Measurements from ENCODE around the gene BTBD1. TPM values are rescaled to one million over a fixed set of nuclear protein-coding genes. Genes with fewer than 3 reads are reported as not detected.
A peak's percentile ranks its signal among the peaks of the same experiment; 100 is the strongest.

Gene BTBD1
- total and polyA plus RNA-seq, 7 experiments from 2014 or later = 35.0 to 57.6 (median 38.0) TPM

GRCh38 chr15:83063551-83063950 is 3.5 kb downstream of the BTBD1 start:
- H3K27me3 Mint-ChIP-seq = no peaks in the 10 kb centered on the region
- intact Hi-C loops (cut with micrococcal nuclease) = no loop called here
- no peak overlapping the region for H3K27ac ChIP-seq (ENCODE audit: low read depth, low read length)
- peaks cover 0 to 8% (median 0%) of the 10 kb centered on the region in 5 donors for H3K36me3 Mint-ChIP-seq
- H3K27me3 ChIP-seq (ENCODE audit: control insufficient read depth in 2 of 2, insufficient read depth in 2 of 2, low read length in 2 of 2) = no peaks in the 10 kb centered on the region
- H3K9me3 Mint-ChIP-seq = no peaks in the 10 kb centered on the region
- H3K4me3 ChIP-seq (ENCODE audit: low read length) = peak overlapping the region; percentile 5
- POLR2A ChIA-PET = interaction anchor here (1.0 kb wide), 1 partner anchor 10 kb away, joined by 8 read pairs; no protein-coding TSS in a partner anchor
- H3K4me3 Mint-ChIP-seq = no peak overlapping the region
- H3K9me3 ChIP-seq (ENCODE audit: control insufficient read depth in 2 of 3, low read length in 3 of 3) = no peaks in the 10 kb centered on the region
- no peak overlapping the region for H3K27ac Mint-ChIP-seq
- peaks cover 34 to 47% of the 10 kb centered on the region in 2 donors for H3K4me1 ChIP-seq (ENCODE audit: control insufficient read depth in 2 of 2, insufficient read depth in 2 of 2, low read length in 2 of 2)
- H3K4me1 Mint-ChIP-seq = peaks cover 11 to 23% (median 14%) of the 10 kb centered on the region in 7 donors
- CTCF ChIA-PET = no interaction called here
- peaks cover 0 to 4% (median 0%) of the 10 kb centered on the region in 3 experiments for H3K36me3 ChIP-seq (ENCODE audit: control insufficient read depth in 2 of 3, insufficient read depth in 3 of 3, low read length in 3 of 3)
- DNase-seq (no peak), ATAC-seq (no peak)

GRCh38 chr15:83062768-83063180 is 4.3 kb downstream of the BTBD1 start:
- H3K27ac Mint-ChIP-seq = no peak overlapping the region
- Histone ChIP-seq H3K36me3 (ENCODE audit: control insufficient read depth in 2 of 3, insufficient read depth in 3 of 3, low read length in 3 of 3) (peaks cover 0 to 4% (median 0%) of the 10 kb centered on the region in 3 experiments), H3K27ac (ENCODE audit: low read depth, low read length) (no peak overlapping the region), H3K4me1 (ENCODE audit: control insufficient read depth in 2 of 2, insufficient read depth in 2 of 2, low read length in 2 of 2) (peaks cover 34 to 53% of the 10 kb centered on the region in 2 donors), H3K4me3 (ENCODE audit: low read length) (no peak overlapping the region), H3K9me3 (ENCODE audit: control insufficient read depth in 2 of 3, low read length in 3 of 3) (no peaks in the 10 kb centered on the region), H3K27me3 (ENCODE audit: control insufficient read depth in 2 of 2, insufficient read depth in 2 of 2, low read length in 2 of 2) (no peaks in the 10 kb centered on the region)
- no peak overlapping the region for H3K4me3 Mint-ChIP-seq
- H3K4me1 Mint-ChIP-seq = peaks cover 15 to 24% (median 19%) of the 10 kb centered on the region in 7 donors
- H3K9me3 Mint-ChIP-seq = no peaks in the 10 kb centered on the region
- no peaks in the 10 kb centered on the region for H3K27me3 Mint-ChIP-seq
- H3K36me3 Mint-ChIP-seq = peaks cover 0 to 8% (median 0%) of the 10 kb centered on the region in 5 donors
- ATAC-seq (no peak), DNase-seq (no peak)
- ChIA-PET CTCF (no interaction called here), POLR2A (interaction anchor here (1.0 kb wide), 1 partner anchor 9 kb away, joined by 8 read pairs; no protein-coding TSS in a partner anchor)
- intact Hi-C loops (cut with micrococcal nuclease) = no loop called here

- Histone ChIP-seq H3K4me3 (ENCODE audit: low read length) (no peak overlapping the region), H3K27ac (ENCODE audit: low read depth, low read length) (no peak overlapping the region), H3K9me3 (ENCODE audit: control insufficient read depth in 2 of 3, low read length in 3 of 3) (no peaks in the 10 kb centered on the region), H3K36me3 (ENCODE audit: control insufficient read depth in 2 of 3, insufficient read depth in 3 of 3, low read length in 3 of 3) (peaks cover 0 to 9% (median 0%) of the 10 kb centered on the region in 3 experiments), H3K4me1 (ENCODE audit: control insufficient read depth in 2 of 2, insufficient read depth in 2 of 2, low read length in 2 of 2) (peaks cover 34 to 51% of the 10 kb centered on the region in 2 donors), H3K27me3 (ENCODE audit: control insufficient read depth in 2 of 2, insufficient read depth in 2 of 2, low read length in 2 of 2) (no peaks in the 10 kb centered on the region)
- no peak overlapping the region for H3K4me3 Mint-ChIP-seq
- H3K36me3 Mint-ChIP-seq = peaks cover 0 to 10% (median 0%) of the 10 kb centered on the region in 5 donors
- H3K4me1 Mint-ChIP-seq = peaks cover 20 to 34% (median 26%) of the 10 kb centered on the region in 7 donors
- H3K27ac Mint-ChIP-seq = no peak overlapping the region
- no peaks in the 10 kb centered on the region for H3K9me3 Mint-ChIP-seq
- intact Hi-C loops (cut with micrococcal nuclease) = no loop called here
- CTCF ChIA-PET = no interaction called here
- no peaks in the 10 kb centered on the region for H3K27me3 Mint-ChIP-seq
- DNase-seq (no peak), ATAC-seq (no peak)
- POLR2A ChIA-PET = no interaction called here
These were observed 5.4 kb downstream of the BTBD1 start for GRCh38 chr15:83061680-83062079.

- no peak for DNase-seq
- CTCF ChIA-PET = no interaction called here
- peaks cover 0 to 36% (median 5%) of the 10 kb centered on the region in 3 experiments for H3K36me3 ChIP-seq (ENCODE audit: control insufficient read depth in 2 of 3, insufficient read depth in 3 of 3, low read length in 3 of 3)
- no peak overlapping the region for H3K4me3 Mint-ChIP-seq
- no peaks in the 10 kb centered on the region for H3K27me3 Mint-ChIP-seq
- ATAC-seq = no peak
- H3K9me3 Mint-ChIP-seq = no peaks in the 10 kb centered on the region
- H3K4me1 ChIP-seq (ENCODE audit: control insufficient read depth in 2 of 2, insufficient read depth in 2 of 2, low read length in 2 of 2) = peaks cover 10 to 29% of the 10 kb centered on the region in 2 donors
- no peak overlapping the region for H3K4me3 ChIP-seq (ENCODE audit: low read length)
- POLR2A ChIA-PET = interaction anchor here (1.6 kb wide), 1 partner anchor 9 kb away, joined by 5 read pairs; the partner anchor contains the start of gene BTBD1
- no peaks in the 10 kb centered on the region for H3K27me3 ChIP-seq (ENCODE audit: control insufficient read depth in 2 of 2, insufficient read depth in 2 of 2, low read length in 2 of 2)
- H3K9me3 ChIP-seq (ENCODE audit: control insufficient read depth in 2 of 3, low read length in 3 of 3) = no peaks in the 10 kb centered on the region
- no peak overlapping the region for H3K27ac ChIP-seq (ENCODE audit: low read depth, low read length)
- H3K36me3 Mint-ChIP-seq = peaks cover 0 to 15% (median 6%) of the 10 kb centered on the region in 5 donors
- intact Hi-C loops (cut with micrococcal nuclease) = no loop called here
- H3K4me1 Mint-ChIP-seq = peaks cover 14 to 32% (median 22%) of the 10 kb centered on the region in 7 donors
- H3K27ac Mint-ChIP-seq = peak overlapping the region in 5 of 9 donors; percentile 4 to 75 (median 33)
These were observed 9.2 kb downstream of the BTBD1 start for GRCh38 chr15:83057696-83058376.

GRCh38 chr15:83057002-83057401 is 10.1 kb downstream of the BTBD1 start:
- Mint-ChIP-seq H3K9me3 (no peaks in the 10 kb centered on the region), H3K27ac (peak overlapping the region in 5 of 9 donors; percentile 27 to 83 (median 72)), H3K27me3 (no peaks in the 10 kb centered on the region), H3K4me3 (no peak overlapping the region), H3K4me1 (peaks cover 14 to 32% (median 22%) of the 10 kb centered on the region in 7 donors), H3K36me3 (peaks cover 0 to 15% (median 6%) of the 10 kb centered on the region in 5 donors)
- Histone ChIP-seq H3K27ac (ENCODE audit: low read depth, low read length) (no peak overlapping the region), H3K4me1 (ENCODE audit: control insufficient read depth in 2 of 2, insufficient read depth in 2 of 2, low read length in 2 of 2) (peaks cover 2 to 22% of the 10 kb centered on the region in 2 donors), H3K4me3 (ENCODE audit: low read length) (no peak overlapping the region), H3K36me3 (ENCODE audit: control insufficient read depth in 2 of 3, insufficient read depth in 3 of 3, low read length in 3 of 3) (peaks cover 0 to 36% (median 5%) of the 10 kb centered on the region in 3 experiments), H3K27me3 (ENCODE audit: control insufficient read depth in 2 of 2, insufficient read depth in 2 of 2, low read length in 2 of 2) (no peaks in the 10 kb centered on the region), H3K9me3 (ENCODE audit: control insufficient read depth in 2 of 3, low read length in 3 of 3) (no peaks in the 10 kb centered on the region)
- DNase-seq = no peak
- ChIA-PET POLR2A (interaction anchor here (1.6 kb wide), 1 partner anchor 10 kb away, joined by 5 read pairs; the partner anchor contains the start of gene BTBD1), CTCF (no interaction called here)
- intact Hi-C loops (cut with micrococcal nuclease) = no loop called here
- no peak for ATAC-seq

GRCh38 chr15:83053151-83053550 is 13.9 kb downstream of the BTBD1 start:
- no peaks in the 10 kb centered on the region for H3K27me3 ChIP-seq (ENCODE audit: control insufficient read depth in 2 of 2, insufficient read depth in 2 of 2, low read length in 2 of 2)
- H3K9me3 ChIP-seq (ENCODE audit: control insufficient read depth in 2 of 3, low read length in 3 of 3) = no peaks in the 10 kb centered on the region
- peaks cover 5 to 43% (median 8%) of the 10 kb centered on the region in 3 experiments for H3K36me3 ChIP-seq (ENCODE audit: control insufficient read depth in 2 of 3, insufficient read depth in 3 of 3, low read length in 3 of 3)
- H3K4me1 Mint-ChIP-seq = peaks cover 9 to 28% (median 21%) of the 10 kb centered on the region in 7 donors
- peaks cover 0 to 23% (median 6%) of the 10 kb centered on the region in 5 donors for H3K36me3 Mint-ChIP-seq
- no peak overlapping the region for H3K4me3 Mint-ChIP-seq
- no peak overlapping the region for H3K27ac Mint-ChIP-seq
- ChIA-PET POLR2A (no interaction called here), CTCF (no interaction called here)
- peaks cover 0 to 8% of the 10 kb centered on the region in 2 donors for H3K4me1 ChIP-seq (ENCODE audit: control insufficient read depth in 2 of 2, insufficient read depth in 2 of 2, low read length in 2 of 2)
- no peak overlapping the region for H3K4me3 ChIP-seq (ENCODE audit: low read length)
- intact Hi-C loops (cut with micrococcal nuclease) = no loop called here
- H3K27me3 Mint-ChIP-seq = no peaks in the 10 kb centered on the region
- no peaks in the 10 kb centered on the region for H3K9me3 Mint-ChIP-seq
- H3K27ac ChIP-seq (ENCODE audit: low read depth, low read length) = no peak overlapping the region
- DNase-seq = no peak
- peak; percentile 26 for ATAC-seq

Measured in naive thymus-derived CD4-positive, alpha-beta T cell (primary cell).